Measurements from ENCODE around the gene CAMKMT. TPM values are rescaled to one million over a fixed set of nuclear protein-coding genes. Genes with fewer than 3 reads are reported as not detected.

The CAMKMT gene
- total RNA-seq, 1 experiment from 2014 or later = 17.4 TPM

- H3K79me2 ChIP-seq (ENCODE audit: insufficient read depth, low read length) = no peaks in the 10 kb centered on the region
- H3K4me1 Mint-ChIP-seq = peaks cover 19 to 23% of the 10 kb centered on the region in 2 experiments
- no CpG with 5 or more reads among the region's 4 CpGs for WGBS (ENCODE audit: extremely low coverage, insufficient read length, low lambda C conversion rate)
- H3T11ph ChIP-seq (ENCODE audit: low read length) = no peak overlapping the region
- H2AFZ ChIP-seq (ENCODE audit: low read length) = no peak overlapping the region
- no peak overlapping the region for H2AK5ac ChIP-seq (ENCODE audit: insufficient read length, low read length)
- H3K9ac ChIP-seq (ENCODE audit: extremely low read depth, insufficient read length, low read length) = no peak overlapping the region
- no peak overlapping the region for H3K4me2 ChIP-seq (ENCODE audit: insufficient read depth, insufficient read length, low read length)
- H4K8ac ChIP-seq (replicated peaks; ENCODE audit: insufficient read length, low read depth, low read length) = no peak overlapping the region
- no peak overlapping the region for H3K27ac Mint-ChIP-seq
- no peak for DNase-seq
- H4K91ac ChIP-seq (ENCODE audit: insufficient read length, low read depth, low read length) = no peak overlapping the region
- H3K4ac ChIP-seq (ENCODE audit: low read depth, low read length) = no peak overlapping the region
- H3K79me1 ChIP-seq (ENCODE audit: insufficient read depth, low read depth, low read length, poor library complexity, severe bottlenecking) = no peaks in the 10 kb centered on the region
- H3K27me3 Mint-ChIP-seq (ENCODE audit: low read depth) = no peaks in the 10 kb centered on the region
- no peaks in the 10 kb centered on the region for H3K9me3 ChIP-seq (ENCODE audit: control insufficient read depth, low read depth, low read length)
- H4K5ac ChIP-seq (ENCODE audit: insufficient read length, low read depth, low read length) = no peak overlapping the region
- no peaks in the 10 kb centered on the region for H4K20me1 ChIP-seq (ENCODE audit: control insufficient read depth, insufficient read depth, insufficient read length)
- peaks cover 2% of the 10 kb centered on the region; the same call in 1 of the 2 replicates for H3K4me1 ChIP-seq (ENCODE audit: insufficient read depth, low read length)
- no peak overlapping the region for H3K18ac ChIP-seq (ENCODE audit: insufficient read length, low read depth, low read length)
- H3K27ac ChIP-seq (ENCODE audit: insufficient read length, low read depth, low read length) = no peak overlapping the region
- no peak overlapping the region for H3K56ac ChIP-seq (ENCODE audit: insufficient read length, low read depth, low read length)
- H2BK5ac ChIP-seq (ENCODE audit: insufficient read length, low read length) = no peak overlapping the region
- no peak overlapping the region for H2BK120ac ChIP-seq (ENCODE audit: low read depth, low read length, poor library complexity, severe bottlenecking)
- peaks cover 0 to 3% (median 0%) of the 10 kb centered on the region in 3 experiments; a peak in 1 of 7 replicates for H3K36me3 Mint-ChIP-seq (ENCODE audit: insufficient read depth in 1 of 3, low read depth in 3 of 3)
- H3K23me2 ChIP-seq (ENCODE audit: insufficient read length, low read depth, low read length, poor library complexity, severe bottlenecking) = no peaks in the 10 kb centered on the region
- no peak overlapping the region for H3K14ac ChIP-seq (ENCODE audit: insufficient read depth, low read length)
- no peak overlapping the region for H3K4me3 Mint-ChIP-seq
- no peak for TF ChIP-seq CTCF (conservative IDR thresholded peaks at IDR 0.05)
- no peaks in the 10 kb centered on the region for H3K9me3 Mint-ChIP-seq
- no peak overlapping the region for H3K23ac ChIP-seq (ENCODE audit: insufficient read length, low read depth, low read length)
- no peak overlapping the region for H2BK20ac ChIP-seq (ENCODE audit: low read depth, low read length, poor library complexity, severe bottlenecking)
- no peak overlapping the region for H2BK15ac ChIP-seq (ENCODE audit: low read depth, low read length)
- no peaks in the 10 kb centered on the region for H3K27me3 ChIP-seq (ENCODE audit: insufficient read depth, low read length)
- no peak overlapping the region for H2BK12ac ChIP-seq (ENCODE audit: insufficient read length, low read depth, low read length)
Observed at GRCh38 chr2:44679990-44680389, 318.2 kb downstream of the CAMKMT start.

Measured in H9 (cell line).